ENCODE data around the gene RTN4IP1. TPM values are rescaled to one million over a fixed set of nuclear protein-coding genes. Genes with fewer than 3 reads are reported as not detected.

Gene RTN4IP1
- polyA plus RNA-seq = 9.0 and 9.9 TPM in 2 replicates

GRCh38 chr6:106629103-106629858 is at the start of gene RTN4IP1, which contains the start of gene QRSL1:
TSS of gene RTN4IP1 (minus strand) at chr6:106629498. CDS start at chr6:106629021, 477 bp downstream.
TSS of gene QRSL1 (plus strand) at chr6:106629578. CDS start at chr6:106629682, 104 bp downstream.

Other genes starting within 250 kb of the RTN4IP1 start
- 8.8 and 10.0 TPM in 2 replicates for gene QRSL1, start 80 bp upstream of the RTN4IP1 start, polyA plus RNA-seq